GM19238 (cell line): ENCODE results near the gene SLC38A2.
"Not testable (repeated sequence)": the region's sequence is repeated elsewhere in the genome, so short reads cannot be mapped to it uniquely, and the experiment has no call there.

Experiments used
- DNase-seq: peaks from one replicate; pipeline ENCODE4 v3.0.0; 2011; ENCODE audit warnings: low spot score; ENCODE audit not compliant: insufficient read length

Gene SLC38A2

DNA sequence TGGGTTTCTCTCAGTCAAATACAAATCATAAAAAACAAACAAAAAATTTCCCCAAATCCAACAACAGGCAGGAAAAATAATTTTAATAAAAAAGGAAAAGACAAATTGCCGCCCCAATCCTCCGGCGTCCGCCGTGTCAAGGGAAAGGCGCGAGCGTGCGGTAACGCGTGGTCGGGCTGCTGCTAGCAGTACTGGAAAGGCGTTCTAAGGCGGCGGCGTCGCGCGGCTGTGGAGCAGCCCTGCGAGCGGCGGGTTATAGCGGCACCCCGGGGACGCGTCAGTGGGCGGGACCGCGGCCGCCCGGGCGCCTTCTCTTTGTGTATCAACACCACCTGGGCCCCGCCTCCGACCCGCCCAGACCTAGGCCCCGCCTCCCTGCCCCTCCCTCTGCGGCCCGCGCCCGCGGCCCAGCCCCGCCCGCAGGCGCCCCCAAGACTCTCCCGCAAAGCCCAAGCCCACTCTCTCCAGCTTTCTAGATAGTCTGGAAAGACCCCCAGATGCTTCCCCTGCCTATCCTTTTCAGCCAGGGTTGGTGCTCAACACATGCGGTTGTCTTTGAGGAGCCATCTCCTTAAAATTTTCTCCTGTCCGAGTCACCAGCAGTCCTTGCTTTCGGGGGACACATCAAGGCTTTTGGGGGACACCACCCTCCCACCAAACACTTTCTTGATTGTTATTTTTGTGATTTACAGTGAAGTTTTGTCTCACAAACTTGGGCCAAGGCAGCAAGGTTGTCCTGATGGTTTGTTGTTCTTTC, at the start of gene SLC38A2:
TSS of gene SLC38A2 (minus strand) at position 230 of the 757 bp plus-strand sequence. CDS start 1,480 bp downstream, outside the sequence.
- DNase-seq, result peak; percentile 85

GRCh38 chr12:46419675-46420074, 47.1 kb upstream of the SLC38A2 start:
- DNase-seq, result no peak

GRCh38 chr12:46415552-46415951, 43.0 kb upstream of the SLC38A2 start:
- DNase-seq, result no peak

- no peak for DNase-seq
These were observed 42.2 kb upstream of the SLC38A2 start for GRCh38 chr12:46414591-46415268.

DNA sequence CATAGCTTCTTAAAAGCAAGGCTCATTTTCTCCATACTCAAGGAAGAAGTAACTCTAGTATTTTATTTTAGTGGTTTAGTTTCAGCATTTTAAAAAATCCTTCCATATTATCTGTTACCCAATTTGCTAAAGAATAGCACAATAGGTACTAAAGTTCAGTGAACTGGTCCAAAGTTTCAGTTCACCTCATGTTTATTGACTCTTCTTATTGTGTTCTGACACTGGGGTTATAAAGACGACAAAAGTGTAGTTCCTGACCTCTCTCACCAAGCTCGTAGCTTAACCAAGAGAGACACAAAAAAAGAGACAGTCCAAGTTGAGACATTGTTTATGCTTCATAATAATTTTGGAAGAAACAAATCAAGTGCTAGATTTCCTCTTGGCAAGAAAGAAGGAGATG, 40.8 kb upstream of the SLC38A2 start:
- no peak for DNase-seq

GRCh38 chr12:46412857-46413256, 40.3 kb upstream of the SLC38A2 start:
- DNase-seq, result no peak

GRCh38 chr12:46410495-46410894, 37.9 kb upstream of the SLC38A2 start:
- no peak for DNase-seq

- DNase-seq, result no peak
These were observed 37.4 kb upstream of the SLC38A2 start for GRCh38 chr12:46409974-46410373.

GRCh38 chr12:46409342-46409741, 36.8 kb upstream of the SLC38A2 start:
- DNase-seq, result no peak

DNA sequence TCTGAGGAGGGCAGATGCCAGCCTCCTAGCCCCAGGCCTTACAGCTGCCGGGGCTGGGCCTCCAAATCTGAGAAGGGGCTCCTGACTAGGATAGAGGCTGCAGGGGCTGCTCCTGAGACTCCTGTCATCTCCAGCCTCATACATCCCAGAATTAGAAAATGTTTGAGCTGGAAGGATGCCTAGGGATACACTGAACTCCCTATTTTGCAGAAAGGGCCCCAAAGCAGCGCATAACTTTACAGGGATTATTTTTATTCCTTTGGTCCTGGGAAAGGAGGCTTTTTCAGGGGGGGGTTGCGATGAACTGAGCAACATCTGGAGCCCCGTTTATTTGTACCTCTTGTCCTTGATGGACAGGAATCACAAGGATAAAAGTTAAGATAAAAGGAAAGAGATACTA, 35.9 kb upstream of the SLC38A2 start:
- DNase-seq, result no peak

GRCh38 chr12:46407361-46407760, 34.8 kb upstream of the SLC38A2 start:
- no peak for DNase-seq

GRCh38 chr12:46406352-46407027, 33.9 kb upstream of the SLC38A2 start:
- DNase-seq, result no peak

DNA sequence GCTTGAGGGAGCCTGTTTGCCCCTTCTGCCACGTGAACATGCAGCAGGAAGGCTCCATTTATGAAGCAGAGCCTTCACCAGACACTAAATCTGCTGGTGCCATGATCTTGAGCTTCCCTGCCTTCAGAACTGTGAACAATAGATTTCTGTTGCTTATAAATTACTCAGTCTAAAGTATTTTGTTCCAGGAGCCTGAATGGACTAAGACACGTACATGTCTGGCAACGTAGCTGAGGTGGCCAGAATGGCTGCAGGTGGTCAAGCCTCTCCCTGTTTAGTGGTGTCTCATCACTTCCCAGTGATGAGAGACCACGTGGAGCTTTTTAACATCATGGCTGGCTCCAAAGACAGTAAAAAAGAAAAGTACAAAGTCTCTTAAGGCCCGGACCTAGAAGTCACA, 32.2 kb upstream of the SLC38A2 start:
- DNase-seq, result no peak

- no peak for DNase-seq
These were observed 31.7 kb upstream of the SLC38A2 start for GRCh38 chr12:46404225-46404631.

- no peak for DNase-seq
These were observed 31.1 kb upstream of the SLC38A2 start for GRCh38 chr12:46403719-46404070.

DNA sequence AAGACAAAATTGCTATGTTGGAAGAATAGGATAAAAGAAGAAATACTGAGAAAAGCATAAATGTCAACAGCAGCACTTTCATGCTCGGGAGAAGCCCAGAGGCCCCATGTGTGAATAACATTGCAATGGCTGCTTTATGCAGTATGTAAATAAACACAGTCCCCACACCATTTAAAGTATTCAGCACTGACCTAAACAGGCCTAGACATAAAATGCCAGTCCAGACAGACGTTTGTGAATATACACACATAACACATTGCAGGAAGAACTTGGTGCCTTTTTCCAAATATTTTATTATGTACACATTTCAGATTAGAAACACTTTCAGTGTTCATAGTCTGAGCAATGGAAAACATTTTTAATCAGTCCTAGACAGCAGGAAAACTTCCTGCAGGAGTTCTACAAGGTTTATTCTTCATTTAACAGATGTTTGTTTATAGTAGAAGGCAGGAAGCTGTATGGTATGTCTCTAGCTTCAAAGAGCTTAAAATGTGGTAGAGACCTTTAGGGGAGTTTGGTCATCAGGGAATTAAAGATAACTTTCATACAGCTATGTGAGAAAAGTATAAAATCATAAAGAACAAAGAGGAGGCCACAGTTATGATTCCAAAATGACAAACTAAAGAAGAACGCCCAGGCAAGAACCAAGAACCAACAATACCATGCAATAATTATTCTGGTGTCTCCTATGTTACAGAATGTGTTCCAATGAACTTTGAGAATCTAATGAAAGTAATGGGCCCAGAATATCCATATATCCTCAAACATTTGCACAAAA, 30.6 kb upstream of the SLC38A2 start:
- no peak for DNase-seq

GRCh38 chr12:46402451-46402850, 29.9 kb upstream of the SLC38A2 start:
- no peak for DNase-seq

GRCh38 chr12:46401662-46402061, 29.1 kb upstream of the SLC38A2 start:
- no peak for DNase-seq

- no peak for DNase-seq
These were observed 27.8 kb upstream of the SLC38A2 start for GRCh38 chr12:46400406-46400805.

DNA sequence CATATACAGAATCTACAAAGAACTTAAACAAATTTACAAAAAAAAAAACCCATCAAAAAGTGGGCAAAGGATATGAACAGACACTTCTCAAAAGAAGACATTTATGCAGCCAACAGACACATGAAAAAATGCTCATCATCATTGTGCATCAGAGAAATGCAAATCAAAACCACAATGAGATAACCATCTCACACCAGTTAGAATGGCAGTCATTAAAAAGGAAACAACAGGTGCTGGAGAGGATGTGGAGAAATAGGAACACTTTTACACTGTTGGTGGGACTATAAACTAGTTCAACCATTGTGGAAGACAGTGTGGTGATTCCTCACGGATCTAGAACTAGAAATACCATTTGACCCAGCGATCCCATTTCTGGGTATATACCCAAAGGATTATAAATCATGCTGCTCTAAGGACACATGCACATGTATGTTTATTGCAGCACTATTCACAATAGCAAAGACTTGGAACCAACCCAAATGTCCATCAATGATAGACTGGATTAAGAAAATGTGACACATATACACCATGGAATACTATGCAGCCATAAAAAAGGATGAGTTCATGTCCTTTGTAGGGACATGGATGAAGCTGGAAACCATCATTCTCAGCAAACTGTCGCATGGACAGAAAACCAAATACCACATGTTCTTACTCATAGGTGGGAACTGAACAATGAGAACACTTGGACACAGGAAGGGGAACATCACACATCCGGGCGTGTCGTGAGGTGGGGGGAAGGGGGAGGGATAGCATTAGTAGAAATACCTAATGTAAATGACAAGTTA, 27.1 kb upstream of the SLC38A2 start:
- DNase-seq, result not testable (repeated sequence)

DNA sequence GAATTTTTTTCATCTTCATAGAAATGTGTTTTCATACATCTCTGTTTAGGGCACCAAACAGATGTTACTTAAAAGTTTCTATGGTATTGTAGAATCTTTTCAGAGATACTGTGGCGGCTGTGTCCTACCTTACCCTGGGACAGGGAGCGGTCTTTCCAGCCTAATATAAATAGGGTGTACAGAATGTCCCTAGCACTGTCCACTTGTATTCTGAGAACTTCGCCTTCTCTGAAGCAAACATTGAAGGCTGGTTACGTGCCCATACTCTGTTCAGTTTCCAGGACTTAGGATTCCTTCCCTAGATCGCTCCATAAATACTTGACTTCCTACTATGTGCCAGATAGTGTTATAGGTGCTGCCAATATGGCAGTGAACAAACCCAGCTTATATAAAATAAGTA, 24.3 kb upstream of the SLC38A2 start:
- DNase-seq, result no peak
